Activated T-cell treated with anti-CD3 and anti-CD28 coated beads, Interleukin-2, amount 50 U/mL, for 48 hours (primary cell): Measurements from ENCODE around the gene SH2D4B.
A peak's percentile ranks its signal among the peaks of the same experiment; 100 is the strongest.

Source experiments
- DNase-seq, 2 experiments: peaks; one replicate each; pipeline ENCODE4 v3.0.0-alpha.2; 2020

Gene SH2D4B

GRCh38 chr10:80545258-80545881 is 7.7 kb downstream of the SH2D4B start:
- DNase-seq = no peak

- DNase-seq = no peak
These were observed 14.5 kb downstream of the SH2D4B start for GRCh38 chr10:80552151-80552646.

DNA sequence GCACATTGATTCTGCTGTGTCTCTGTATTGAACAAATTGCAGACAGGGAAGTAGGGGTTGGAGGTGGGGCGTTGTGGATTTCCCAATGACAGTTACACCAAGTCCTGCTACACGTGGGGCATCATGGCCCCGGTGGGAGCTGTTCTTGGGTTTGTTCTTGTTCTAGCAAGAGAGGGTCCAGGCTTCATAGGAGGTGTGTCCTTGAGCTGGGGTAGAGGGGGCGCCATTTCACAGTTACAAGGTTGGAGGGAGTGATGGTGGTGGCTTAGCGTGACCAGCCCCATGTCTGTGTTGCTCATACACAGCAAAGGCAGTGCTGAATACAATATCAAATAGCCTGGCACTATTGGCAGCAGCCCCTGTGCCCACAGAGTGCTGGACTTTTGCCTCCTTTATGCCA is 15.7 kb downstream of the SH2D4B start:
- no peak for DNase-seq

DNA sequence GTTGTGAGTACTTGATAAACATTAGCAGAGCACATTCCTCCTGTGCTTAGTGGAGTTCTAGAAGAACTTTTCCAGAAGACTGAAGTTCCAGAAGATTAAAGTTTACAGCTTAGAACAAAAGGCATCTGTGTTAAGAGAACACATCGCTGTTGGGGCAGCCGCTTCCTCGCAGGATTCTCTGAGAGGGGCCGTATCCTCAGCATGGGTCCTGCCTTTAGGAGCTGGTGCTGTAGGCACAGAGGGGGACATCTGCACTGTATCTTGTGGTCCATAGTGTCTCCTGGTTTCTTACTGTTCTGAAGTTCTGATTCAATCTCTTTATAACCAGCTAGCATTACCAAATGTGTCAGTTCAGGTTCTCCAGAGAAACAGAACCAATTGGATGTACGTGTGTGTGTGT is 16.3 kb downstream of the SH2D4B start:
- DNase-seq = no peak

GRCh38 chr10:80555415-80555814 is 17.7 kb downstream of the SH2D4B start:
- no peak for DNase-seq

DNA sequence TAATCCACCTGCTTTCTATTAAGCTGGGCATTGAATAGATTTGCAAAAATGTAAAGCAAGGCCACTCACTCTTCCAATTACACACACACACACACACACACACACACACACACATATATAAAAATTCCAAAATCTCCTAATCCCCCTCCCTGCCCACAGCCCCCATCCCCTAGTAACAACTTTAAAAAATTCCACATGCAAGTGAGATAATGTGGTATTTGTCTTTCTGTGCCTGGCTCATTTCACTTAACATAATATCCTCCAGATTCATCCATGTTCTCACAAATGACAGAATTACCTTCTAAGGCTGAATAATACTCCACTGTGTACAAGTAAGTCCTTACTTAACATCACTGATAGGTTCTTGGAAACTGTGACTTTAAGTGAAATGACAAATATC is 24.2 kb downstream of the SH2D4B start:
- no peak for DNase-seq

GRCh38 chr10:80567292-80567691 is 29.6 kb downstream of the SH2D4B start:
- no peak for DNase-seq

- DNase-seq = no peak
These were observed 31.6 kb downstream of the SH2D4B start for GRCh38 chr10:80569131-80569895.

DNA sequence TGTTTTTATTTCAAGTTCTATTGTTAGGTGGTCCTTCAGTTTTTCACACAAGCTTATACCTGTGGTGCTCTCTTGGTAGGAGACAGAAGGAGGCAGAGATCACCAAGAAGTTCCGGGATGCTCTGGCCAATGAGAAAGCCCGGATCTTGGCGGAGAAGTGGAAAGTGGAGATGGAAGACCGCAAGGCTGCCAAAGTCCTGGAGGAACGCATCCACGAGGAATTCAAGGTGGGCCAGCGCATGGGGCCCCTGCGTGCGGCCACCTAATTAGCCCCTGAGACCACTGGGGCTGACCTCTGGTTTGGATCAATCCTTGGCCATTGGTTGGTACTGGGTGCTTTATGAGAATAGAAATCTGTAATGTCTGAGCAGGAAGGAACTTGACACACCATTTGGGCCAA is 33.6 kb downstream of the SH2D4B start:
- DNase-seq = no peak

GRCh38 chr10:80579181-80579763 is 41.6 kb downstream of the SH2D4B start:
- DNase-seq = no peak

- DNase-seq = no peak
These were observed 42.3 kb downstream of the SH2D4B start for GRCh38 chr10:80579849-80580637.

DNA sequence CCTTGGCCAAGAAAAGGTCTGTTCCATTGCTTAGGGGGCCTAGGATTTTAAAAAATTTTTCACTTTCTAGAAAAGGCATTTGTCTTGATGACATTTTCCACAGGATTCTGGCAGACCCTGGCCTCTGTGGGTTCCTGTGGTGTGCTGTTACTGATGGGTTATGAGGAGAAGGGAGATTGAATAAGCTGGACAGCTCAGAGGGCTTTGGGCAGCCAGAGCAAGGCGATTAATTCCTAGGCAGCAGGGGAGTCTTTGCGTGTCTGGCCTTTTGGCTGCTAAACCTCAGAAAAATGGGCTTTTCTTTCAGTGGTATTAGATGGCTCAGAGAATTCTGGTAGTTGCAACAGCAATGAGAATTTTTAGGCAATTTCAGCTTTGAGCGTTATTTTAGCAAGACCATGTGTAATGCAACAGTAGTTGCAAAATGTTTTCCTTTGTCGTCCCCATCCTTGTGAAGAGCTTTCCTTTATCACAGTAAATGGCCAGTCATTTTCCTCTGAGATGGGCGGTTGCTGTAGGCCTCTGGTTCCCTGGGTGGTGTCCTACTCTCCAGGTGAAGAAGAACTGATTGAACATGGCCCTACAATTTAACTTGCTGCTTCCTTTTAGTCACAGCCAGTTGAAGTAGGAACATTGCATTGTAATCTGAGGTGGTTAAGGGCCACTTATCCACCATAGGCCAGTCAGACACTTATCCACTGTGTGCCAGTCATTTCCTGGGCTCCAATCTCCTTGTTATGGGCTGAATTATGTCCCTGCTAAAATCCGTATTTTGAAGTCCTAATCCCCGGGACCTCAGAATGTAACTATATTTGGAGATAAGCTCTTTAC is 43.2 kb downstream of the SH2D4B start:
- DNase-seq = no peak

DNA sequence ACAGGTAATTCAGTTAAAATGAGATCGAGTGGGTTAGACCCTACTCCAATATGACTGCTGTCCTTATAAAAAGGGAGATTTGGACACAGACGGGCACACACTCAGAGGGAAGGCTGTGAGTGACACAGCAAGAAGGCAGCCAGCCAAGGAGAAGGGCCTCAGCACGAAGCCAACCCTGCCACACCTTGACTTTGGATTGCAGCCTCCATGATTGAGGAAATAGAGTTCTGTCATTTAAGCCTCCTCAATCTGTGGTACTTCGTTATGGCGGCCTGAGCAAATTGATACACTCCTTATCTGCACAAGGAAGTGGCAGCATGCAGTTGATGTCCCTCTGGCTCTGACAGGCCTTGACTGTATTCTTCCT is 43.8 kb downstream of the SH2D4B start:
- no peak for DNase-seq

DNA sequence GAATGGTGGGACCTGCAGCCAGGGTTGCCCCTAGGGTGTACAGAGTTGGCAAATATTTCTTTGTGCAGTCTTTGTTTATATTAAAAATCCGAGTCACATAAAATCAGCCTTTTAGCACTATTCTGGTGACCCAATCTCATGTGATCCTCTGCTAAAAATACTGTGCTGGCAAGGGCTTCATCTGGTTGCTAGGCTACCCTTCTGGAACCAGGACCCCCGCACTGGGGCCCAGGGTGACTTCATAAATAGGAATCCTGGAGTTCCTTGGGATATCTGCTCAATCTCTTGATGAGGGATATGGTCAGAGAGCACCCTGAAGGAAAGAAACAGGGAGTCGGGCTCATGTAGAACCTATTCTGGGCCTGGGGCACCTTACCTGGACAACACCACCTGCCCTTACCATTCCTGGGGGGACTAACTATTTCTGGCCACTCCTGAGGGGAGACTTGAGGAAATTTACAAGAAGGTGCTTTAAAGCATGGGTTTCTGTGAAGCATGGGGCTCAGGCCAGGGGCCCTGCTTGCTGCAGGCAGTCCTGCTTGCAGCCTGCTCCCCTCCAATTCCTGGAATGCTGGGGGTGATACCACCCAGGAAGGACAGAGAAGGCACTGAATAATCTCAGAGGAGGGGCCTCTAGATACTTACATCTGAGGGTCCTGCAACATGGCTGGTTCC is 44.7 kb downstream of the SH2D4B start:
- no peak for DNase-seq

DNA sequence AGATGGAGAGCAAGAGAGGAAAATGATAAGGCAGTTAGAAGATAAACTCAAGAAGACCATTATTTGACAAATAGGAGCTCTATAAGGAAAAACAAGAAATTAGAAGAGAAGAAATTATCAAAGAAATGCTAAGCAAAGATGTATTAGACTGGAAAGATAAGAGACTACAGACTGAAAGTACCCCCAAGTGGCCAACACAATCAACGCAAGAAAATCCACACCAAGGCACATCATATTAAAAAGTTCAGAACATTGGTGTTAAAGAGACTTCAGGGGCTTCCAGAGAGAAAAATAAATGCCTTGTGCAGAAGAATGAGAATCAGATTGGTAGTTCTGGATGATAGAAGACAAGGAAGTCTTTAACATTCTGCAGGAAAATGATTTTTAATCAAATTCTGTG is 46.0 kb downstream of the SH2D4B start:
- no peak for DNase-seq

- DNase-seq = no peak
These were observed 48.1 kb downstream of the SH2D4B start for GRCh38 chr10:80585812-80586211.

- no peak for DNase-seq
These were observed 50.8 kb downstream of the SH2D4B start for GRCh38 chr10:80588546-80588945.

DNA sequence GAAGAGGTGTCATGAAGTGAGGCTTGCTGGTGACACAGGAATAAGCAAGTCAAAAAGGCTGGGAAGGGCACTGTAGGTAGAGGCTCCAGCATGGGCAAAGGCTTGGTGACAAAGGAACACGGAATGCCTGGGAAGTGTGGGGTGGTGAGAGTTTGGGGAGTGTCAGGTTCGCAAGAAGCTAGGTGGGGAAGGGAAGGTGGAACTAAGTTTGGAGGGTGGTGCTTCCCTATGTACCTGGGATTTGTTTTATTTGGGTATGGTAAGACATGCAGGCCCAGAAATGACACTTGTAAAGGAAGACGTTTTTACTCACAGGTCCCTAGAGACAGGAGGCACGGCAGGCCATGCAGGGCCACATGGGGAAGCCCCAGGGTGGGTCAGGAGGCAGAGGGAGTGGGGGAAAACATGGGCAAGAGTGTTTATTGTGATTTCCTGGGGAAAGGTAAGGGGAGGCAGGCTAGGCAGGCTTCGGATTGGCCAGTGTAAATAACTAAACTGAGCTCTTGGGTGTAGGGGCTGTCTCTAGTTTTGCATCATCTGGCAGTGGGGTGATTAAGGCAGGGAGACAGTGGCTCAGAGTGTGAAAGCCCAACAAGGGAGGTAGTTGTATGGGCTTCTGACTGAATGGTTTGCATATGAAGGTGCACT is 52.1 kb downstream of the SH2D4B start:
- DNase-seq = no peak

DNA sequence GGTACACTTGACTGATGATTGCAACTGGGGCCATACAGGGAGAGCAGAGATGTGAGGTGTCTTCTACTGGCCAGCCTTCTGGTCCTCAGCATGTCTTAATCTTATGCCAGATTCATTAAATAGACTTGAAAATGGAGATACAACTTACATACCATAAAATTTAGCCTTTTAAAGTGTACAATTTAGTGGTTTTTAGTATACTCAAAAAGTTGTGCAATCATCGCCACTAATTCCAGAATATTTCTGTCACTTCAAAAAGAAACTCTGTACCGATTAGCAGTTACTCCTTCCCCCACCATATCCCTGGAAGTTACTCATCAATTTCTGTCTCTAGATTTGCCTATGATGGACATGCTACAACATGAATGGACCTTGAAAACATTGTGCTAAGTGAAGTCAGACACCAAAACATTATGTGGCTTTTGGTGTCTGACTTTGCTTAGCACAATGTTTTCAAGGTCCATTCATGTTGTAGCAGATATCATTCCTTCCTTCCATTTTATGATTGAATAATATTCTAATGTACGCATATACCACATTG is 53.0 kb downstream of the SH2D4B start:
- no peak for DNase-seq

DNA sequence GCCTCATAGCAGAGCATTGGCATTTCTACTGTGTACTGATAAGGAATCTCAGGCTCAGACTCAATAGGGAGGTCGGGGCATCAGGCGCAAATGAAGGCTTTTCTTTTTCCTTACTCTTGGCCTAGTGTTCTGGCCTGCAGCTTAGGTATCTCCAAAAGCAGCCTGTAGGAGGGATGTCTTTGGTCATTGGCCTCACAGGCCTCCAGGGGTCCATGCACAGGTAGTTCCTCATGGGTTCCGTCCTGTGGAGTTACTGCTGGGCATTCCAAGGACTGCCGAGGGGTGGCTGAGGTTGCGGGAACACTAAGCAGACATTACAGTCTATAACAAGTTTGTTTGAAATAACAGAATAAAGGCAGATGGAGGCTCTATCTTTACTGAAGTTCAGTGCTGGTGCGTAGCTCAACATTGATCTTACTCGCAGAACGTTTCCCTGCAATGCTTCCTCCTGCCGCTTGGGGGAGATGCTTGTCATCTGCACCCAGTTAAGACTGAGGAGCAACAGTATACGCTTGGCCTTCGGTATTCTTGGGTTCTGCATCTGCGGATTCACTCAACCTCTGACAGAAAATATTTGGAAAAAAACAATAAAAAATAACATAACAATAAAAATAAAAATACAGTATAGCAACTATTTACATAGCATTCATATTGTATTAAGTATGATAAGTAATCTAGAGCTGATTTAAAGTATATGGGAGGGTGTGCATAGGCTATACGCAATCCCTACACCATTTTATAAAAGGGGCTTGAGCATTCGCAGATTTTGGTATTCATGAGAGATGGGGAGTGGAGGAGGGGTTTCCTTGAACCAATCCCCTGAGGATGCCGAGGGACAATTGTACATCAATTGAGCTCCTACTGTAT is 58.9 kb downstream of the SH2D4B start:
- DNase-seq = peak; percentile 32 to 42
